Measurements from ENCODE around the gene FAM163B. TPM values are rescaled to one million over a fixed set of nuclear protein-coding genes. Genes with fewer than 3 reads are reported as not detected.

The FAM163B gene
- total RNA-seq, 2 experiments from 2014 or later, result not detected

DNA sequence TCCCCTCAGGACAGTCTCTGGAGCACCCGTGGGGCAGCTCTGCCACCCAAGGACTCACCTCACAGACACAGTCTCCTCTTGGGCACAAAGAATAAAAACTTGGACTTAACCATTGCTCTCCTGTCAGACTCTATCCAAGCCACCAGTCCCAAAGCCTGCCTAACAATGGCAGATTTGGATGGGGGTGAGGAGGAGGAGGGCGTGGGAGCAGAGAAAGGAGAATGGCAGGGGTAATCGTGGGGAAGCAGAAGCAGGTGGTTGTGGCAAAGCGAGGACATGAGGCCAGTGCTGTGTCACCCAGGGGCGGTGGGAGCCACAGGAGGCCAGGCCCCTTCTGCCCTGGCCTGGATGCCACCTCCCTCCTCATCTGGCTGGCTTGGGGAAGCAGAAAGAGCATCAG, 5.5 kb upstream of the FAM163B start:
- H3K27me3 Mint-ChIP-seq, result peaks cover 16% of the 10 kb centered on the region
- DNase-seq (no peak), ATAC-seq (no peak)
- ChIA-PET CTCF (interaction anchor here (1.4 kb wide), 1 partner anchor 9 kb away, joined by 3 read pairs; no protein-coding TSS in a partner anchor), POLR2A (no interaction called here)
- TF ChIP-seq, protein P1, sequence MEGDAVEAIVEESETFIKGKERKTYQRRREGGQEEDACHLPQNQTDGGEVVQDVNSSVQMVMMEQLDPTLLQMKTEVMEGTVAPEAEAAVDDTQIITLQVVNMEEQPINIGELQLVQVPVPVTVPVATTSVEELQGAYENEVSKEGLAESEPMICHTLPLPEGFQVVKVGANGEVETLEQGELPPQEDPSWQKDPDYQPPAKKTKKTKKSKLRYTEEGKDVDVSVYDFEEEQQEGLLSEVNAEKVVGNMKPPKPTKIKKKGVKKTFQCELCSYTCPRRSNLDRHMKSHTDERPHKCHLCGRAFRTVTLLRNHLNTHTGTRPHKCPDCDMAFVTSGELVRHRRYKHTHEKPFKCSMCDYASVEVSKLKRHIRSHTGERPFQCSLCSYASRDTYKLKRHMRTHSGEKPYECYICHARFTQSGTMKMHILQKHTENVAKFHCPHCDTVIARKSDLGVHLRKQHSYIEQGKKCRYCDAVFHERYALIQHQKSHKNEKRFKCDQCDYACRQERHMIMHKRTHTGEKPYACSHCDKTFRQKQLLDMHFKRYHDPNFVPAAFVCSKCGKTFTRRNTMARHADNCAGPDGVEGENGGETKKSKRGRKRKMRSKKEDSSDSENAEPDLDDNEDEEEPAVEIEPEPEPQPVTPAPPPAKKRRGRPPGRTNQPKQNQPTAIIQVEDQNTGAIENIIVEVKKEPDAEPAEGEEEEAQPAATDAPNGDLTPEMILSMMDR (IDR thresholded peaks at IDR 0.05), result no peak
- intact Hi-C loops (cut with micrococcal nuclease), result no loop called here
- no peaks in the 10 kb centered on the region for H3K36me3 Mint-ChIP-seq (ENCODE audit: low read depth)
- no peaks in the 10 kb centered on the region for H3K9me3 Mint-ChIP-seq
- peaks cover 7% of the 10 kb centered on the region for H3K4me1 Mint-ChIP-seq (ENCODE audit: low read depth)
- H3K27ac Mint-ChIP-seq, result no peak overlapping the region
- H3K4me3 Mint-ChIP-seq, result no peak overlapping the region

DNA sequence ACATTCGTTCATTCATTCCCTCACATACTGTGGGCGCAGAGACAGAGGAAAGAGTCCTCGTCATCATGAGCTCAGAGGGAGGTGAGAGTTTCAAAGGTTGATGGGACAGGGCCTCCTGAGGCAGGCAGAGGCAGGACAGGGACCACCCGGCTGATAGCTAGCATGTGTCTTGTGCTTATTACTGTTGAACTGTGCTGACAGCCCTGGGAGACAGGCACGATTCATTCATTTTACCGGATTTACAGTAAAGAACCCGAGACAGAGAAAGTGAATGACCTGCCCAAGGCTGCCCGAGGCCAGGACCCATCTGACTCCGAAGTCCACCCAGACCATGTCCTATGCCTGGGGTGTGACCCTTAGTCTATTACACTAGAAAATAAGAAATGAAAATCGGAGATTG, 4.9 kb upstream of the FAM163B start:
- intact Hi-C loops (cut with micrococcal nuclease), result no loop called here
- peaks cover 19% of the 10 kb centered on the region for H3K27me3 Mint-ChIP-seq
- no peaks in the 10 kb centered on the region for H3K9me3 Mint-ChIP-seq
- peaks cover 3% of the 10 kb centered on the region for H3K4me1 Mint-ChIP-seq (ENCODE audit: low read depth)
- no peak overlapping the region for H3K4me3 Mint-ChIP-seq
- TF ChIP-seq, protein P1 (IDR thresholded peaks at IDR 0.05), result no peak
- ATAC-seq (no peak), DNase-seq (no peak)
- H3K27ac Mint-ChIP-seq, result no peak overlapping the region
- no peaks in the 10 kb centered on the region for H3K36me3 Mint-ChIP-seq (ENCODE audit: low read depth)
- ChIA-PET POLR2A (no interaction called here), CTCF (no interaction called here)

DNA sequence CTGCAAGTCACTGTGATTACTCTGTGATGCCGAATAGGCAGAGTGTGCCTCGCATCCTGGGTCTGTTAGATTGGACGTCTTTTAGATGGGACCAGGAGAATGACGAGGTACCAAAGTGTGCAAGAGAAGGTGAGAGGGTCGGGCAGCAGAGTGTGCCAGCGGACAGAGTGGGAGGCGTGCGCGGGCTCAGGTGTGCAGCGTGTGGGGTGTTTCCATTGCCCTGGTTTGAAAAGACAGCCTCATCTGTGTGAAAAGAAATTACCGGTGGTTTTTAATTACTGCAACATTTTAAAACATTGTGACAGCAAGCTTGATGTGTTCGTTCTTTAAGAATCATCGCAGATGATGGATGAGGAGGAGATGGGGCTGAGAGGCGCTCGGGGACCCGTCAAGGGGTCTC, 4.2 kb upstream of the FAM163B start:
- Mint-ChIP-seq H3K4me3 (no peak overlapping the region), H3K27me3 (peaks cover 21% of the 10 kb centered on the region), H3K36me3 (ENCODE audit: low read depth) (no peaks in the 10 kb centered on the region), H3K4me1 (ENCODE audit: low read depth) (no peaks in the 10 kb centered on the region), H3K27ac (no peak overlapping the region), H3K9me3 (no peaks in the 10 kb centered on the region)
- ATAC-seq (no peak), DNase-seq (no peak)
- intact Hi-C loops (cut with micrococcal nuclease), result no loop called here
- TF ChIP-seq, protein P1 (IDR thresholded peaks at IDR 0.05), result no peak
- CTCF ChIA-PET, result no interaction called here
- POLR2A ChIA-PET, result no interaction called here

DNA sequence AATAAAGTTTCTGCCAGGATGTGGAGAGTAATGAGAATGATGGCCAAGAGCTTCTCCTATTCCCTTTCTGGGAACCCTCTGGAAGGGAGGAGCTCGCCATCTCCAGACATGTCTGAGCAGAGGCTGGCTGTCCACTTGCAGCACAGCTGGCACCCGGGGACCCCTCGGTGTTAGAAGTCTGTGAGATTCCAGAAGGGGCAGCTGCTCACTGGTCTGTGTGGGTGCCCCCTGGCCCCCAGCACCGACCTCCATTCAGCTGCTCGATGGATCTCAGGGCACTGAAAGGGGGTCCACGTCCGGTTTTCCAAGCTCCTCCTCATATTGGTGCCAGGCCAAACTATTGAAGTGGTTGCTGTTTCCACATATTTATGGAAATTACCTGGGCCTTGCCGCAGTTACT, 3.6 kb upstream of the FAM163B start:
- TF ChIP-seq, protein P1 (IDR thresholded peaks at IDR 0.05), result no peak
- ChIA-PET POLR2A (no interaction called here), CTCF (no interaction called here)
- DNase-seq (no peak), ATAC-seq (no peak)
- intact Hi-C loops (cut with micrococcal nuclease), result no loop called here
- H3K4me1 Mint-ChIP-seq (ENCODE audit: low read depth), result no peaks in the 10 kb centered on the region
- no peak overlapping the region for H3K4me3 Mint-ChIP-seq
- no peak overlapping the region for H3K27ac Mint-ChIP-seq
- H3K36me3 Mint-ChIP-seq (ENCODE audit: low read depth), result no peaks in the 10 kb centered on the region
- peaks cover 27% of the 10 kb centered on the region for H3K27me3 Mint-ChIP-seq
- no peaks in the 10 kb centered on the region for H3K9me3 Mint-ChIP-seq

DNA sequence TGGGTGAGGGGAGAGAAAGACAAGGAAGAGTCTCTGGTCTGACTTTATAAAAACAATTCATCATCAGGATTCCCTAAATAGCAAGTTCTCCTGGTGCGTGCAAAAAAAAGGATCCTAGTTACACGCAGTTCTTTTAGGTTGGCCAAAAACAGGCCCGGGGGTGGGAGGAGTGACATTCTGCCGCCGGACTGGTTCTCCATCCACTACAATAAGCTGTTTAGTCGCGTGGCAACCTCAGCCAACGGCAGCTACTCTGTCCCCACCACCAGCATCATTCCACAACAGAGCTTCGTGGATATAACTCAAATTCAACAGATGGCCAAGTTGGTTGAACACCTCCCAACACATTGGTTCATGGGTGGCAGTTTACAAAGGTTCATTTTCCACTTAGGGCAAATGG, 2.9 kb upstream of the FAM163B start:
- Mint-ChIP-seq H3K4me3 (no peak overlapping the region), H3K27ac (no peak overlapping the region), H3K9me3 (no peaks in the 10 kb centered on the region), H3K4me1 (ENCODE audit: low read depth) (no peaks in the 10 kb centered on the region), H3K36me3 (ENCODE audit: low read depth) (no peaks in the 10 kb centered on the region), H3K27me3 (peaks cover 28% of the 10 kb centered on the region)
- DNase-seq (no peak), ATAC-seq (no peak)
- TF ChIP-seq, protein P1 (IDR thresholded peaks at IDR 0.05), result no peak
- ChIA-PET POLR2A (interaction anchor here (0.6 to 1.0 kb wide), 2 partner anchors 28 to 39 kb away, joined by 3 read pairs; no protein-coding TSS in a partner anchor), CTCF (interaction anchor here (1.2 kb wide), 1 partner anchor 22 kb away, joined by 3 read pairs; no protein-coding TSS in a partner anchor)
- intact Hi-C loops (cut with micrococcal nuclease), result no loop called here
